H1 (cell line): ENCODE results near the gene RFX1. TPM values are rescaled to one million over a fixed set of nuclear protein-coding genes. Genes with fewer than 3 reads are reported as not detected.
"Not testable (repeated sequence)": the region's sequence is repeated elsewhere in the genome, so short reads cannot be mapped to it uniquely, and the experiment has no call there.

Experiments used
- CTCF ChIA-PET: fragments of 300-600 bp; sonication (Branson Sonifier 250); formaldehyde crosslinking; loops from one replicate; lab custom pipeline; 2021; ENCODE audit not compliant: partially characterized antibody; lab: Charles Lee
- POLR2A ChIA-PET: fragments of 300-600 bp; sonication (Branson Sonifier 250); formaldehyde crosslinking; loops from one replicate; lab custom pipeline; 2021; ENCODE audit warnings: inconsistent platforms; ENCODE audit not compliant: partially characterized antibody; lab: Charles Lee
- DNase-seq, 2 experiments: peaks; one replicate each; pipeline versions ENCODE4 v3.0.0 to v3.0.0-alpha.2; 2010 to 2022; ENCODE audit warnings: low spot score in 2 of 2, low read depth in 1 of 2, mixed read lengths in 1 of 2
- FAIRE-seq: peaks from 2 replicates; lab custom pipeline; 2011; peaks lifted over from hg19 to GRCh38; lab: Jason Lieb, UNC
- H2AFZ ChIP-seq: 2 replicates; pipeline ENCODE4 v1.8.1; 2012; ENCODE audit warnings: low read length, inconsistent platforms
- H2AK5ac ChIP-seq: 2 replicates; pipeline ENCODE4 v1.6.1; 2013; ENCODE audit warnings: low read depth, low read length
- H2BK120ac ChIP-seq: replicated peaks from 2 replicates; pipeline ENCODE3; 2013; ENCODE audit warnings: low read depth, low read length, inconsistent platforms
- H2BK12ac ChIP-seq: 2 replicates; pipeline ENCODE4 v1.6.1; 2013; ENCODE audit warnings: low read depth, low read length
- H2BK15ac ChIP-seq: 2 replicates; pipeline ENCODE4 v1.6.1; 2013; ENCODE audit warnings: low read length
- H2BK20ac ChIP-seq: 2 replicates; pipeline ENCODE4 v1.6.1; 2013; ENCODE audit warnings: low read length
- H2BK5ac ChIP-seq: 2 replicates; pipeline ENCODE4 v1.6.1; 2013; ENCODE audit warnings: low read depth, low read length
- H3K14ac ChIP-seq: 2 replicates; pipeline ENCODE4 v1.6.1; 2013; ENCODE audit warnings: inconsistent platforms; ENCODE audit not compliant: insufficient read length
- H3K18ac ChIP-seq: 2 replicates; pipeline ENCODE4 v1.6.1; 2013; ENCODE audit warnings: low read length; ENCODE audit errors: extremely low read depth
- H3K23ac ChIP-seq: 2 replicates; pipeline ENCODE4 v1.6.1; 2013; ENCODE audit warnings: inconsistent platforms; ENCODE audit not compliant: insufficient read length
- H3K23me2 ChIP-seq: 2 replicates; pipeline ENCODE4 v1.6.1; 2013; ENCODE audit warnings: low read depth, low read length
- H3K27ac ChIP-seq: 2 replicates; pipeline ENCODE4 v1.6.1; 2011; ENCODE audit warnings: low read depth, low read length, inconsistent platforms
- H3K27me3 ChIP-seq, 4 experiments: replicated peaks in 1 of 4; 1 replicate in 1 of 4; 2 replicates in 3 of 4; pipeline versions ENCODE4 v1.6.1 to v1.8.1; 2011 to 2013; ENCODE audit warnings: low read length in 3 of 4, mild to moderate bottlenecking in 3 of 4, inconsistent platforms in 2 of 4, mixed read lengths in 2 of 4, moderate library complexity in 1 of 4; ENCODE audit not compliant: control insufficient read depth in 3 of 4, insufficient read depth in 3 of 4; ENCODE audit errors: extremely low read depth in 1 of 4
- H3K36me3 ChIP-seq, 4 experiments: 2 replicates each; pipeline versions ENCODE4 v1.6.1 to v1.8.1; 2011 to 2013; ENCODE audit warnings: mild to moderate bottlenecking in 4 of 4, low read length in 3 of 4, moderate library complexity in 2 of 4, control low read depth in 1 of 4, inconsistent platforms in 1 of 4; ENCODE audit not compliant: insufficient read depth in 4 of 4, control insufficient read depth in 2 of 4
- H3K4ac ChIP-seq: replicated peaks from 2 replicates; pipeline ENCODE3; 2013; ENCODE audit warnings: low read length, low read depth, mixed read lengths, inconsistent platforms; ENCODE audit not compliant: insufficient read length
- H3K4me1 ChIP-seq, 4 experiments: replicated peaks in 1 of 4; 1 replicate in 1 of 4; 2 replicates in 3 of 4; pipeline versions ENCODE4 v1.6.1 to v1.8.1; 2011 to 2013; ENCODE audit warnings: low read length in 3 of 4, inconsistent platforms in 2 of 4, mixed read lengths in 1 of 4; ENCODE audit not compliant: insufficient read depth in 4 of 4, control insufficient read depth in 3 of 4
- H3K4me2 ChIP-seq, 2 experiments: 2 replicates each; pipeline versions ENCODE4 v1.6.1 to v1.8.1; 2011 to 2013; ENCODE audit warnings: low read depth in 2 of 2, low read length in 2 of 2, control low read depth in 1 of 2, inconsistent platforms in 1 of 2, mild to moderate bottlenecking in 1 of 2; ENCODE audit not compliant: insufficient read depth in 1 of 2
- H3K4me3 ChIP-seq, 4 experiments: fragments of 200-600, 300-600 bp in 1 of 4; sonication (generic), shearing (Covaris generic), sonication (Bioruptor Twin) in 1 of 4; 2 replicates each; pipeline versions ENCODE4 v1.5.1 to v1.8.1; 2011 to 2016; ENCODE audit warnings: low read length in 4 of 4, low read depth in 3 of 4, control low read depth in 2 of 4, inconsistent platforms in 2 of 4, mild to moderate bottlenecking in 2 of 4, mixed read lengths in 1 of 4, moderate library complexity in 1 of 4; ENCODE audit not compliant: insufficient read depth in 2 of 4; ENCODE audit errors: extremely low read depth in 1 of 4
- H3K56ac ChIP-seq: replicated peaks from 2 replicates; pipeline ENCODE3; 2013; ENCODE audit warnings: low read depth, mild to moderate bottlenecking, mixed read lengths, low read length, inconsistent platforms; ENCODE audit not compliant: insufficient read length
- H3K79me1 ChIP-seq: 2 replicates; pipeline ENCODE4 v1.6.1; 2013; ENCODE audit warnings: low read depth, low read length, control low read depth
- H3K79me2 ChIP-seq, 2 experiments: 2 replicates each; pipeline versions ENCODE4 v1.6.1 to v1.8.1; 2012 to 2013; ENCODE audit warnings: low read length in 2 of 2, mild to moderate bottlenecking in 2 of 2, inconsistent platforms in 1 of 2; ENCODE audit not compliant: insufficient read depth in 2 of 2, control insufficient read depth in 1 of 2
- H3K9ac ChIP-seq, 4 experiments: replicated peaks in 1 of 4; 1 replicate in 1 of 4; 2 replicates in 3 of 4; pipeline versions ENCODE4 v1.6.1 to v1.8.1; 2011 to 2013; ENCODE audit warnings: low read depth in 3 of 4, low read length in 3 of 4, control low read depth in 2 of 4, mild to moderate bottlenecking in 2 of 4, moderate library complexity in 2 of 4, inconsistent platforms in 1 of 4; ENCODE audit errors: extremely low read depth in 1 of 4
- H3K9me3 ChIP-seq, 2 experiments: 2 replicates each; pipeline versions ENCODE4 v1.6.1 to v1.8.1; 2012 to 2013; ENCODE audit warnings: mild to moderate bottlenecking in 2 of 2, moderate library complexity in 2 of 2, control low read depth in 1 of 2, inconsistent platforms in 1 of 2, low read depth in 1 of 2, low read length in 1 of 2, mixed read lengths in 1 of 2; ENCODE audit not compliant: insufficient read depth in 2 of 2
- H4K20me1 ChIP-seq, 2 experiments: replicated peaks in 1 of 2; 2 replicates each; pipeline versions ENCODE3 to v1.8.1; 2011 to 2013; ENCODE audit warnings: inconsistent platforms in 2 of 2, low read length in 2 of 2, mild to moderate bottlenecking in 1 of 2; ENCODE audit not compliant: insufficient read depth in 2 of 2, control insufficient read depth in 1 of 2
- H4K5ac ChIP-seq: 2 replicates; pipeline ENCODE4 v1.6.1; 2013; ENCODE audit warnings: low read length, low read depth, mixed read lengths, inconsistent platforms; ENCODE audit not compliant: insufficient read length
- H4K8ac ChIP-seq: 2 replicates; pipeline ENCODE4 v1.8.0; 2013; ENCODE audit warnings: mild to moderate bottlenecking, moderate library complexity, low read length, inconsistent platforms; ENCODE audit not compliant: insufficient read depth; ENCODE audit errors: extremely low read depth
- H4K91ac ChIP-seq: replicated peaks from 2 replicates; pipeline ENCODE3; 2013; ENCODE audit warnings: low read length, mixed read lengths, inconsistent platforms; ENCODE audit not compliant: insufficient read length
- WGBS, 2 experiments: shearing (Covaris generic) in 1 of 2; methylation state at CpG; one replicate each; pipeline versions ENCODE4 v1.1.6 to v1.1.7; 2013 to 2015; ENCODE audit warnings: low lambda C conversion rate in 2 of 2, mixed read lengths in 2 of 2, inconsistent platforms in 1 of 2, low coverage in 1 of 2, missing lambda C conversion rate in 1 of 2; ENCODE audit not compliant: insufficient replicate concordance in 2 of 2, insufficient coverage in 1 of 2, insufficient read length in 1 of 2; ENCODE audit errors: extremely low coverage in 1 of 2, missing lambda C conversion rate in 1 of 2; 5-methylcytosine and 5-hydroxymethylcytosine counted together
- polyA plus RNA-seq, 7 experiments: library from polyadenylated mRNA; depleted of rRNA in 3 of 7; stranded (reverse) in 5 of 7; unstranded in 2 of 7; fragments of >200 nt in 5 of 7; fragments of 200-250 nt in 2 of 7; gene quantifications; 1 replicate in 5 of 7; 2 replicates in 1 of 7; 4 replicates in 1 of 7; pipeline versions ENCODE4 v1.2.1 to v1.2.3, GENCODE V29; 2011 to 2013; ENCODE audit warnings: missing spikeins in 2 of 7, mixed read lengths in 2 of 7
- total RNA-seq: library from RNA; stranded (reverse); fragmentation: NEBNext Ultra II Directional; extraction: Animal tissue kit (Norgen Biotek cat#: 25700); gene quantifications from 2 replicates; pipeline ENCODE4 v1.2.1, GENCODE V29; 2021

Gene RFX1
- total and polyA plus RNA-seq, 2 of the 8 experiments (the other 6 are each of a cell fraction or from before 2014, with no cell fraction given), result 4.9 to 17.0 TPM

DNA sequence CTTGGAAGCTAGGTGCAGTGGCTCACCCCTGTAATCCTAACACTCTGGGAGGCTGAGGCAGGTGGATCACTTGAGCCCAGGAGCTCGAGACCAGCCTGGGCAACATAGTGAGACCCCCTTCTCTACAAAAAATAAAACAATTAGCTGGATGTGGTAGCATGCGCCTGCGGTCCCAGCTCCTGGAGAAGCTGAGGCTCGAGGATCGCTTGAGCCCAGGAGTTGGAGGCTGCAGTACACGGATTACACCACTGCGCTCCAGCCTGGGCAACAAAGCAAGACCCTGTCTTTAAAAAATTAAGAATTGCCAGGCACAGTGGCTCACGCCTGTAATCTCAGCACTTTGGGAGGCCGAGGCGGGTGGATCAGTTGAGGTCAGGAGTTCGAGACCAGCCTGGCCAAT is 44.8 kb upstream of the RFX1 start:
- 87% methylated on average over 11 of the region's 11 CpGs; no CpG with 5 or more reads in 1 of the 2 experiments for WGBS, 2 experiments
- DNase-seq, H3K79me1 ChIP-seq, H4K20me1 ChIP-seq, H2BK20ac ChIP-seq, H2BK120ac ChIP-seq, H2AFZ ChIP-seq, H4K5ac ChIP-seq, FAIRE-seq, H2AK5ac ChIP-seq, H3K36me3 ChIP-seq, H3K27me3 ChIP-seq, H3K23ac ChIP-seq, H4K91ac ChIP-seq, H3K4me1 ChIP-seq, H3K18ac ChIP-seq, H3K4me2 ChIP-seq, H3K4me3 ChIP-seq, H3K23me2 ChIP-seq, H3K4ac ChIP-seq, H3K27ac ChIP-seq, H4K8ac ChIP-seq, H3K79me2 ChIP-seq, H2BK5ac ChIP-seq, POLR2A ChIA-PET, H2BK15ac ChIP-seq, H2BK12ac ChIP-seq, H3K14ac ChIP-seq, H3K9ac ChIP-seq, H3K9me3 ChIP-seq, H3K56ac ChIP-seq: not testable (repeated sequence)
- CTCF ChIA-PET, result interaction anchor here (1.0 to 9.9 kb wide), 9 partner anchors 10 to 165 kb away, joined by 3 to 77 read pairs (median 5); partner anchors contain the start of genes IL27RA, MISP3 and PALM3
